Measurements from ENCODE around the gene ACSM6. TPM values are rescaled to one million over a fixed set of nuclear protein-coding genes. Genes with fewer than 3 reads are reported as not detected.
A peak's percentile ranks its signal among the peaks of the same experiment; 100 is the strongest.

ACSM6 gene
- polyA plus RNA-seq, 10 donors = 0.09 TPM; not detected in 9

DNA sequence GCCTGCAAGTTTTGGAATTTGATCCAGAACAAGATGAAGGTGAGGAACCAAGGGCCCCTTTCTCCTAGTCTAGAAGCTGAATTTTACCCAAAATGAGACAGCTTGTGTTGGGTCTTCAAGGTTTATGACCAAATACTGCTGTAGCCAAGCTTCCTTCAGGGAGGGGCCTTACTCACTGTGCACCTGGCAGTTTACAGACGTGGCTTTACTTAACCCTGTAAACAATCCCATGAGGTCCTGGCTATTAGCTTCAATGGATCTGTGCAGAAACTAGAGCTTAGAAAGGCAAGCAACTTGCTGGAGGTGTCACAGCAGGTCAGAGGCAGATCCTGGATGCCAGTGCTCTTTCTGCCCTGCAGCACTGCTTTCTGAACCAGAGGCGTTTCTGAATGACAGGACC is 50.1 kb downstream of the ACSM6 start:
- DNase-seq = no peak

DNA sequence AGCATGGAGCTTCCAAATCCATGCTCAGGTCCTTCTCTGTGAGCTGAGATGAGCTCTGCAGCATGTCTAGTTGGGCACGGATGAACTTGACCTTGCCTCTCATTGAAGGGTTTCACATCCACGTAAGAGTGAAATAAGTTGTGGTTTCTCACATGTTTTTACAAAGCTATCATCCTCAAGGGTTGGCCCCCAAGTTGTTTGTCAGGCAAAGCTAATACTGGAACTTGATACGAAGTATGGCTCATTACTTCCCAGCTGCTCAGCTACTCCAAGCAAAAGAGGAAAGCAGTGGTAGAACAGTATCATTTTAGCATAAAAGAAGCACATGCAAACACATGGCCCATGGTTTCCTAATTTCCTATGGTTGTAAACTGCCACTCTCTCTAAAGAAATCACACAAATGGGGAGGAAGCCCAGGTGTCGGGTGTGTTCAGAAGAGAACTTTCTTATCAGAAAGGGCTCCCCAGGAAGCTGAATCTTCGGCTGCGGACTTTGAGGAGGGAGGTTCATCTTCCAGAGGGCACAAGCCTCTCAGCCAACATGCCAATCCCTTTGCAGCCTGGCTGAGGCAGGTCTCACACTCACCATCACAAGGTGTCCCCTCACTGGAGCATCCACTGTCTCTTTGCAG is 51.5 kb downstream of the ACSM6 start:
- no peak for DNase-seq

DNA sequence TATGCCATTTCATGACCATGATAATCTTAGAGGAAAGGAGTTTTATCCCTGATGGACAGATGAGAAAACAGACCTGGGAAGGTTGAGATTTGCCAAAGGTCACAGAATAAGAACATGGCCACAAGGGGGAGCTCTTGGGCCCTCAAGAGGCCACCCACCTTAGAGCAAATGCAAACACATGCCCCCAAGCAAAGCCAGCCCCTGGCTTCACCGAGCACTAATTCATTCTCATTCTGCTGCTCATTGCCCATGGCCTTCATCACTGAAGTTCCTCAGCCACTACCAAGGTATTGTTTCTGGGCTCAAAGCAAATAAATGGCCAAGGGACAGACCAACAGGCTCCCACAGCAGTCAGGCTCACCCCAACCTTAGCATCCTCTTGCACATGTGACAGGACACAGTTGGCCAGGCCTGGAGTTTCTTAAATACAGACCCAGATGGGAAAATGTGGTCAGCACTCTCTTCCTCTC is 52.6 kb downstream of the ACSM6 start:
- peak; percentile 62 to 78 (median 69) for DNase-seq

DNA sequence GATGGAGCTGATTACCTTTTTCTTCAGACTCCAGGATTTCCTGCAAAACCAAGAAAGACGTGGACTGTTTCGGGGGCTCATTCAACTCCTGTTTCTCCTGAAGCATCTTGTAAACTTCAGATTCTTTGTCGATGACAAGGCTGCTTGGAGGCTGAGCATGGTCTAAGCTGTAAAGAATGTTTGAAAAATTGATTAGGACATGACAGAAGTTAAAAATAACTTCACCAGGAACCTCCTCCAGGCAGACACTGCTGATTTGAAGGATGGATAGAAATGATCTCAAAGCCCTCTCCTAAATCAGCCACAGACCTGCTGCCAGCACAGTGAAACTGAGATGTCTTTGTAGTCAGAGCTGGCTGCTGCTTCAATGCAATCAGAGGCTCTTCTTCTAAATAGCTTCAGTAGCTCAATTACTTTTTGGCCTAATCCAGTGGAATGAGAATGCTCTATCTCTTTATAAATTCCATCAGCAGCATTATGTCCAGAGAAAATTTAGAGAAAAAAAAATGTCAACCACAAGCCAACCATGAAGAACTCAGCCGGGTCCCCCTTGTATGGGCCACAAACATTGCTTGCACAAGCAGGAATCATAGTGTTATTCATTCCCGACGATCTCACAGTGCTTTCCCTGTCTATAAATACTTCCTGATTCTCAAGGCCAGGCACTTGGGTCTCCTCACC is 53.3 kb downstream of the ACSM6 start:
- peak in 1 of 3 donors; percentile 86 for DNase-seq

DNA sequence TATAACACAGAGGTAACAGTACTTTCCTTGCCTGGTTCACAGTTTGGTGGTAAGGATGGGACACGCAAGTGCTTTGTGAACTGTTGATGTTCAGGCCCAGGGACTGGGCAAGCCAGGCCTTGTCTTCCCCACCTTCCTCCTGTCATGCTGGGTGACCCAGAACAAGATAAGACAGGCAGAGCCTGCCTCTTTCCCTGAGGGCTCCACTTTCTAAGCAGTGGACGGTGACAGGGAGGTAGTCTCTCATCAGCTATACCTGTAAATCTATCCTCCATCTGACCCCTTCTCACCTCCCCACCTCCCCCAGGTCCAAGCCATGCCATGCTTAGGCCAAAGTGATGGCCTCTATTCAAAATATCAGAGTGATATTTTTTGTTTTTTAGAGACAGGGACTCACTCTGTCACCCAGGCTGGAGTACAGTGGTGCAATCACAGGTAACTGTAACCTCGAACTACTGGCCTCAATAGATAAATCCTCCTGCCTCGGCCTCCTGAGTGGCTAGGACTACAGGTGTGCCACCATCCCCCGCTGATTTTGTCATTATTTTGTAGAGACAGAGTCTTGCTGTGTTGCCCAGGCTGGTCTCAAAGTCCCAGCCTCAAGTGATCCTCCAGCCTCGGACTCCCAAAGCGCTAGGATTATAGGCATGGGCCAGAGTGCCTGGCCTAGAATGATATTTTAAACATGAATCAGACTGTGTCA is 54.0 kb downstream of the ACSM6 start:
- no peak for DNase-seq

DNA sequence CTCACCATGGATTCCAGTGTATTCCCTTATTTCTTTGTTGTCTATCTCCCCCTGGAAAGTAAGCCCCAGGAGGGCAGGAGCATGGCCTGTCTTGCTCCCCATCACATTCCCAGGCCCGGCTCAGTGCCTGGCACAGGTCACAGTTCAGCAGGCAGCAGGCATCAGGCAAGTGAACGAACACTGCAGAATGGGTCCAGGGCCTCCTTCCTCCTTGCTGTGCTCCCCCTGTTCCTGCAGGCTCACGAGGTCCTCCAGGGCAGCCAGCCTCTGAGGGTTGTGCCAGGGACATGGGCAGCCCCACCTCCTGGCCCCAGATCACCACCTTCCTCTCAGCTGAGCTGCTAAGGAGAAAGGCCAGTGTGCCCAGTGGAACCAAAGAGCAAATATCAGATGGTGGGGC is 55.0 kb downstream of the ACSM6 start:
- DNase-seq = no peak

DNA sequence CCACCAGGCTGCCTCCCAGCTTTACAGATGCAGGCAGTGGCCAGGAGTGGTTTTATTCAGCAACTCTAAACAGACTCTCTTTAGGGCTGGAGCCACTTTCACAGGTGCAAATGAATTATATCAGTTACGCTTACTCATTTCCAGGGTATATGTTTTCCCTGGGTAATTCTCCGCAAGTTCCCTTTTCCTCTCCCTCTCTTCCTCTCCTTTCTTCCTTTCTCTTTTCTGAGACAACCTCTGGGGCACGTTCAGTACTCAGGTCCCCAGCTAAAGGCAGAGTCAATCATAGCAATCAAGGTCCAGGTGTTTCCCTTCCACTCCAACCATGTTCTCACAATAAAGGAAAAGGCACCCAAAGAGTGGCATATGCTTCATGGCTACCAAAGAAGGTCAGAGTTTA is 55.4 kb downstream of the ACSM6 start:
- no peak for DNase-seq

DNA sequence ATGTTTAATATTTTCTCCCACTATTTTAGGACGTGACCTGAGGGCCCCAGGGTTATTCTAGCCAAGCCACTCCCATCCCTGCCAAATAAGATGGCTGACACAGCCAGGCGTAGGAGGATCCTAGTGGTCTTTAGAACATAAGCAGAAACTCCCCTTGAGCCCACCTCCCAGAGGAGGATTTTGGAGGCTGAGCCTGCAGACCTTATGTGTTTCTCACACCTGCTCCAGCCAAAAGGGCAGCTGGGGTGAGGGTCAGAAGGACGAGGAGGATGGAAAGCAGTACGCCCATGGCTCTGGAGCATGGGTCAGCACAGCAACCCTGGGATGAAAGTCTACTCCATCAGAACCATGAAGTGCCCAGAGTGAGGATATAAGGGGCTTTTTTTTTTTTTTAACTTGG is 56.8 kb downstream of the ACSM6 start:
- no peak for DNase-seq

DNA sequence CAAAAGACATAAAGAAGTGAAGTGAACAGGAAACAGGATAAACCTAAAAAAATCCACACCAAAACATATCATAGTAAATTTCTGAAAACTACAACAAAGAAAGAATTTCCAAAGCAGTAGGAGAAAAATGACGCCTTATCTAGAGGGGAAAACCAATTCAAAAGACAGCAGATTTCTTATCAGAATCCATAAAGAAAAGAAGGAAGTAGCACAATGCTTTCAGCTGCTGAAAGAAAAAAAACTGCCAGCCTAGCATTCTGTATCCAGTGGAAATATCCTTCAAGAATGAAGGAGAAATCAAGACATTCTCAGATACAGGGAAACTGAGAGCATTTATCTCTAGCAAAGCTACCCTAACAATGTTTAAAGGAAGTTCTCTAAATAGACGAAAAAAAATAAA is 59.0 kb downstream of the ACSM6 start:
- DNase-seq = no peak

DNA sequence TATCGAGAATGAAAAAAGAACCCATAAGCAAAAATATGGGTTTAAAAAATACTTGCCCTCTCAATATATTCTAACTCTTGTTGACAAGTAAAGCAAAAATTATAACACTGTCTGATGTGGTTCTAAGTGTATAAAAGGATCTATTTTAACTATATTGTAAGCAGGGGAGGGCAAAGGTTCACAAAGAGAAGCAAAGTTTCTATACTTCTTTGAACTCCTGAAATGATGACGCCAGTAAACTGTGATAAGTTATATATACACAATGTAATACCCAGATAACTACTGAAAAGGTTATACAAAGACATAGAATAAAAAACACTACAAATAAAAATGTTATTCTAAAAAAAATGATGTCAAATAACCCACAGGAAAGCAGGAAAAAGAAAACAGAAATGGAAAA is 59.6 kb downstream of the ACSM6 start:
- no peak for DNase-seq

DNA sequence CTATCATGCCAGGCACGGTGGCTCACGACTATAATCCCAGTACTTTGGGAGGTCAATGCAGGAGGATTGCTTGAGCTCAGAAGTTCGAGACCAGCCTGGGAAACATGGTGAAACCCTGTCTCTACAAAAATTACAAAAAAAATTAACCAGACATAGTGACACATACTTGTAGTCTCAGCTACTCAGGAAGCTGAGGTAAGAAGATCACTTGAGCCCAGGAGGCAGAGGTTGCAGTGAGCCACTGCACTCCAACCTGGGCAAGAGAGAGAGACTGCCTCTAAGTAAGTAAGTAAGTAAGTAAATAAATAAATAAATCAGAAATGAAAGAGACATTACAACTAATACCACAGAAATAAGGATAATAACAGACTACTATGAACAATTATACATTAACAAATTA is 60.6 kb downstream of the ACSM6 start:
- no peak for DNase-seq

DNA sequence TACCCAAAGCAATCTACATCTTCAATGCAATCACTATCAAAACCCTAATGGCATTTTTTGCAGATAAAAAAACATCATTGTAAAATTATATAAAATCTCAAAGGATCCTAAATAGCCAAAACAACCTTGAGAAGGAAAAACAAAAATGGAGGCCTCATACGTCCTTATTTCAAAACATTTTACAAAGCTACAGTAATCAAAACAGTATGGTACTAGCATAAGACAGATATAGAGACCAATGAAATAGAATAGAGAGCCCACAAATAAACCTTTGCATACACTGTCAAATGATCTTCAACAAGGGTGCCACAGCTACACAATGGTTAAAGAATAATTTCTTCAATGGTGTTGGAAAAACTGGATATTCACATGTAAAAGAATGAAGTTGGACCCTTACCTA is 62.2 kb downstream of the ACSM6 start:
- no peak for DNase-seq

DNA sequence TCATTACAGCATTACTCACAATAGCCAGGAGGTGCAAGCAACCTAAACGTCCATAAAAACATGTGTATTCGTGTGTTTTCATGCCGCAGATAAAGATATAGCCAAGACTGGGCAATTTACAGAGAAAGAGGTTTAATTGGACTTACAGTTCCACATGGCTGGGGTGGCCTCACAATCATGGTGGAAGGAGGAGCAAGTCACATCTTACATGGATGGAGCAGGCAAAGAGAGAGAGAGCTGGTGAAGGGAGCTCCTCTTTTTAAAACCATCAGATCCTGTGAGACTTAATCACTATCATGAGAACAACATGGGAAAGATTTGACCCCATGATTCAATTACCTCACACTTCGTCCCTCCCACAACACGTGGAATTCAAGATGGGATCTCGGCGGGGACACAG is 63.8 kb downstream of the ACSM6 start:
- no peak for DNase-seq

DNA sequence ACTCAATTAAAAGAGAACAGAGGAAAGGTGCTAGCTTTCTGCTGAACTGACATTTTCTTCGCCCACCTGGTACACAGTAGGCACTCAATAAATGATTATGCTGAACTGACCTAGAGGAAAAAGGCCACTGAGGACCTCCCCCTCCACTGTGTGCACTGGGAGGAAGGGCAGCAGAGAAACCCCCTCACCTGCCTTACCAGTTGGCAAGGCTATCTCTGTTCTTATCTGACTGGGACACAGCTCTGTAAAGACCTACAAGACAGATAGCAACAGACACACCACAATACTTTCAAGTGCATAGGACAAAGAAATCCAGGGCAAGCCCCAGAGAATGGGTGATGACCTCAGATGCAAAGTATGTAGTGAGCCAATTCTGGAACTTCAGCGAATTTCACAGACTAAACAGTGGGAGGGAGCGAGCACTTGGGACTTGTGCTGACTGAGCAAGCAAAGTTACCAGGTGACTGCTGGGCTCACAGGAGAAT is 66.4 kb downstream of the ACSM6 start:
- peak in 2 of 3 donors; percentile 44 to 76 for DNase-seq

DNA sequence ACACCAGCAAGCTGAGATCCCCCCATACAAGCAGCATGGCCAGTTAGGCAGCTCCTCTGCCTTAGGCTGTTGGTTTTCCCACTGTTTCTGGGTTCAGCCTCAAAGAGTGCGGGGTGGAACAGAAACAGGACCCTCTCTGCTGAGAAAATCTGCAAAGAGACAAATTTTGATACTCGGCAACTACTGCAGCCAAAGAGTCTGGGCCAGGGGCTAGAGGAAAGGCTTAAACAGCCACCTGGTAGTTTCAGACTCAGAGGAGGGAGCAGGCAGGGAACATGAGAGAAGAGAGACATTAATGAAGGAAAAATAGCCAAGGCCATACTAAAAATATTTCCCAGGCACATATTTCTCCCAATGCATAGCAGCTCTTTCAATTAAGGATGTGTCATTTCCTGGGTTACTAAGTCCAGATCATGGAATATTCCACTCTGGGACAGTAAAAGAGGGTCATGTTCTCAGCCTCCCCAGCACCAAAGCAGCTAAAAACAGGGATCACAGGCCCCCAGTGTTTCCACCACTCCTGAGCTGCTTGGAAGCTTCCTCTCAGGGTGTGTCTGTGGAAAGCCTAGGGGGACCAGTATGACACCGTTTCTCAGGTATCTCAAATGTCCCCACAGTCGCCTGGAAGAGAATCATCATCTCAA is 67.0 kb downstream of the ACSM6 start:
- peak in 1 of 3 donors; percentile 42 for DNase-seq

DNA sequence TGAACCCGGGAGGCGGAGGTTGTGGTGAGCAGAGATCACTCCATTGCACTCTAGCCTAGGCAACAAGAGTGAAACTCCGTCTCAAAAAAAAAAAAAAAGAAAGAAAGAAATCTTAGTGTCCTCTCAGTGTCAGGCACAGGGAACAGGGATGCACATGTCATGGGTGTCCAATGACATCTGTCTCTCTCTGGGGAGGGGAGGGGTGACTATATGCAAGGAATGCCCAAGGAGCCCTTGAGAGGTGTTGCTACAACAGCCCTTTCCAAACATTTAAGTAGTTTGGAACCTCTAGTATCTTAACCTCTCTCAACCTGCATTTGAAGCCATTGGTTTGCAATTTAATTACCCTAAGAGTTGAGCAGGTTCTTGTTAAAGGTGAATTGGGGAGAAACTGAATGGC is 67.9 kb downstream of the ACSM6 start:
- no peak for DNase-seq

DNA sequence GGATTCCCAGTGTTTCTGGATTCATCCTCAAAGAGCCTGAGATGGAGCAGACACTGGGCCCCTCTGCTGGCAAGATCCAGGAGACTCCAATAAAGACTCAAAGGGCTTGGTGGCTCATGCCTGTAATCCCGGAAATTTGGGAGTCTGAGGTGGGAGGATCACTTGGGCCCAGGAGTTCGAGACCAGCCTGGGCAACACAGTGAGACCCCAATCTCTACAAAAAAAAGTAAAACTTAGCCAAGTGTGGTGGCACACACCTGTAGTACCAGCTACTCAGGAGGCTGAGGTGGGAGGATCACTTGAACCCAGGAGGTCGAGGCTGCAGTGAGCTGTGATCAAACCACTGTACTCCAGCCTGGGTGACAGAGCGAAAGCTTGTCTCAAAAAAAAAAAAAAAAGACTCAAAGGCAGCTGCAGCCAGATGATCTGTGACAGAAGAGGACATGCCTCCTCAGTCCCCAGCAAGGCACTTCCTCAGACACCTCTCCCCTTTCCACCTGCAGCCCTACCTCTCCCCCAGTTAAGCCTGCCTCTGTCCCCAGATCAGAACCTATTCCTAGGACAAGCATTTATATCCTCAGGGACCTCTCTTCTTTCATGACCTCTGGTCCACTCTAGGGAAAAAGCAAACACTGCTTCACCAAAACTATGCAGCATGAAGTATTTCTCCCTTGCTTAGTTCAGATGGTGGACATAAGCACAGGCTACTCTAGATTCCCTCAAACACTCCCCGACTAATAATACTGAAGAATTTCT is 68.9 kb downstream of the ACSM6 start:
- no peak for DNase-seq

DNA sequence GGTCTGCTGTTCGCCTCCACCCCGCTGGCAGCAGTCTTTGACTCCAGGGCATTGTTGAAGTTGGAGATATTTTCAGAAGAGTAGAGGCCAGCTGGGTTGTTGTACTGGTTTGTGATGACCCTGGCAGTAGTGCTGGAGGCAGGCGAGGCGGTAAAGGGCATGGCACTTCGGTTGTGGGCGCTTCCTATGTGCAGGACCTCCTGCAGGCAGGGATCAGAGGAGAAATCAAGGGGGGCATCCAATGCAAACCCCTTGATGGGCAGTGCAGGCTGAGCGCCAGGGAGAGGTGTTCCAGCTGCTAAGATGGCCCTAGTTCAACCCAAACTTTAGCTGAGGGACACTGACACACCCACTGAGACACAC is 69.8 kb downstream of the ACSM6 start:
- no peak for DNase-seq

DNA sequence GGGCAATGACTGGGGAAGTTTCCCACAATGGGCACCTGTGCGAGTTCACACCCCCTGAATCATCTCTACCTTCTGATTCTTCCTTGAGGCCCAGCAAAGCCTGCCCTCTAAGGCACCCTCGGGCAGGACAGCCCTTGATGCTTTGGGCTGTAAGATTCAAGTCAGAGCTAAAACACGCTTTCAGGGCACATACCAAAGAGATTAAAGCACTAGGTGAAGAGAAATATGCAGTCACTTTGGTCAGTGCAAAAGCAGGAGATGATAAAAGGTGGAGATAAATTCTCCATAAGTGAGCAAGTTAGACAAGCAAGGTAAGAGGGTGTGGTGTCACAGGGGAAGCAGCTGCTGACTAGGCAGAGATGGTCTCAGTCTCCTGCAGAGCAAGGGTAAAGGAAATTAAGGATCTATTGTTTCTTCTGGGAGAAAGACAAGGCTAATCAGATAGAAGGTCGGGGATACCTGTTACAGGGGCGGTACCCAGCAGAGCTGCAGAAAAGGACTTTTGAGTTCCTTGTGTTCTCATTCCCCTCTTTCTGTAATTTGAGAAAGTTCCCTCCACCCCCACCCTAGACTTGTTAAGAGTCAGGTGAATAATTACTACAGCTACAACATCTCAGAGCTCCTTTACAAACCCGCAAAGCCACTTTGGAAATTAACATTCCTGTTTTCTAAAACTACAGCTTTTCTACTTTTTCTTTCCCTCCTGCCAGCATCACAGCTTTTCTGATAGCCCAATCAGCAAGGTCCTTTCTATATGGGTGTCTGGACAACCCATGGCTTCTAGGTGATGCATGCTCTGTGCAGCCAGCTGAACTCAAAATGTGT is 70.4 kb downstream of the ACSM6 start:
- DNase-seq = no peak

DNA sequence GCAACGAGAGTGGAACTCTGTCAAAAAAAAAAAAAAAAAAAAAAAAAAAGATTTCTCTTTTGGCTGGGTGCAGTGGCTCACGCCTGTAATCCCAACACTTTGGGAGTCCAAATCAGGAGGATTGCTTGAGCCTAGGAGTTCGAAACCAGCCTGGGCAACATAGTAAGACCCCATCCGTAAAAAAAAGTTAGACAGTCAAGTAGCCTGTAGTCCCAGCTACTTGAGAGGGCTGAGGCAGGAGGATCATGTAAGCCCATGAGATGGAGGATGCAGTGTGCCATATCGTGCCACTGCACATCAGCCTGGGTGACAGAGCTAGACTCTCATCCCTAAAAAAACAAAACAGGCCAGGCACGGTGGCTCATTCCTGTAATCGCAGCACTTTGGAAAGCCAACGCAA is 71.5 kb downstream of the ACSM6 start:
- no peak for DNase-seq

DNA sequence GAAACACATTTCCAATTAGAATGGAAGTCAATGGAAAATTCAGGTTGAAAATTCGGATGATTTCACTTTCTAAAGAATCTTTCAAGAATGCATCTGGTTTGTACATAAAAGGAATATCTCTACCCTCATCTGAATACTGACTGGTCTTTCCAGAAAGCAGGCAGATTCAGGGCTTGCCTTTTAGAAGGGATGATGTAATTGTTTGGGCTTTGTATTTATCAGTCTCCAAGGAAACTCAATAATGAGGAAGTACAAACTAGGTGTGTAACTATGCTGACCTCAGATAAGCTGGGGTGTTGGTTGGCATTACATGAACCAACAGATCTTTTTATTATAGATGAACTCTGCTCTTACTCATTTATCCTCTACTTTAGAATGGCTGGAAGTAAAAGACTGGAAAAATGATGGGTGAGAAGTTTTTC is 72.6 kb downstream of the ACSM6 start:
- DNase-seq = peak; percentile 22 to 59 (median 57)
